CD4-positive, alpha-beta T cell treated with Interleukin-15 for 1 hour (primary cell): ENCODE data around the gene SLC48A1.
"Not testable (repeated sequence)": the region's sequence is repeated elsewhere in the genome, so short reads cannot be mapped to it uniquely, and the experiment has no call there.

Source experiments
- DNase-seq: peaks from one replicate; pipeline ENCODE4 v3.0.0-alpha.2; 2020

SLC48A1 gene

DNA sequence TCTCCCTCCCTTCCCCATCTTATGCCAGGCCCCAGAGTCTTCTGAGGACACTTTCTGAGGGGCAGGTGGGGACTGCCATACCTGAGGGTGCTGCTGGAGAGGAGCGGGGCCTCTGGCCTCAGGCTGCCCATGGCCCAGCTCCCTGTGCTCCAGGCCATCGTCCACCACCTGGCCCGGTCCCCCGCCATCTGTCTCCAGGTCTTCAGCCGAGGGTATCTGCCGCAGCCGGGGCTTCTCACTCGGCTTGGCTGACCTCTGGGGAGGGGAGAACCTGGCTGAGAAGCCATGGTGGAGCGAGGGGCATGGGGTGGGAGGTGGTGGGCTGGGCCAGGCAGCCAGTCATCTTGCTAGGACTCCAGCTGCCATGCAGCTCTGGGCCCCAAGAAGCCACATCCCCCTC, 21.6 kb downstream of the SLC48A1 start:
- no peak for DNase-seq

DNA sequence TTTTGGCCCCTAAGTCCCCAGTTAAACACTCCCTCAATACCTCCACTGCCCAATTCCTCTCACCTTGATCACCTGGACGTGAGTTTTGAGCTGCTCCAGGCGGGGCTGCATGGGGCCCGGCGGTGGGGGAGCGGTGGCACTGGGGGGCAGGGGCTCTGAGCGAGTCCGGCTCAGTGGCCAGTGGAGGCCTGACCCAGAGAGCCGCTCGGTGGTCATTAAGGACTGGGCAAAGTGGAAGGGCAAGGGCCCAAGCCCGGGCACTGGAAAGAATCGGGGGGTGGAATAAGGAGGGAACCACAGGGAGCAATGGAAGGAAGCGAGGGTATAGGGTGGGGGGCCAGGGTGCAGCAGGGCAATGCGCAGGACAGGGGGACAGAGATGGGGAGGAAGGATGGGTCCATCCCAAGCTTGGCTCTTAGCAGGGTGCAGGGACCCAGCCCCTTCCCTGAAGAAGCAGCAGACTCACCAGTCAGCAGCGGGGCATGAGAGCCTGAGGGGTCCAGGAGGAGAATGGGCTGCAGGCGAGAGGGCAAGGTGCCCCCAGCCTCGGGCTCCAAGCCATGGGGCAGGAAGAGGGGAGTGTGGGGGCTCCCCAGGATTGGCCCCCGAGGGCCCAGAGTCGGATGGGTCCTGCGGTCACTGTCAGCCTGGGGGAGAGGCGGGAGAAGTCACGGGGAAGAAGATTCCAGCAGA, 22.2 kb downstream of the SLC48A1 start:
- no peak for DNase-seq

DNA sequence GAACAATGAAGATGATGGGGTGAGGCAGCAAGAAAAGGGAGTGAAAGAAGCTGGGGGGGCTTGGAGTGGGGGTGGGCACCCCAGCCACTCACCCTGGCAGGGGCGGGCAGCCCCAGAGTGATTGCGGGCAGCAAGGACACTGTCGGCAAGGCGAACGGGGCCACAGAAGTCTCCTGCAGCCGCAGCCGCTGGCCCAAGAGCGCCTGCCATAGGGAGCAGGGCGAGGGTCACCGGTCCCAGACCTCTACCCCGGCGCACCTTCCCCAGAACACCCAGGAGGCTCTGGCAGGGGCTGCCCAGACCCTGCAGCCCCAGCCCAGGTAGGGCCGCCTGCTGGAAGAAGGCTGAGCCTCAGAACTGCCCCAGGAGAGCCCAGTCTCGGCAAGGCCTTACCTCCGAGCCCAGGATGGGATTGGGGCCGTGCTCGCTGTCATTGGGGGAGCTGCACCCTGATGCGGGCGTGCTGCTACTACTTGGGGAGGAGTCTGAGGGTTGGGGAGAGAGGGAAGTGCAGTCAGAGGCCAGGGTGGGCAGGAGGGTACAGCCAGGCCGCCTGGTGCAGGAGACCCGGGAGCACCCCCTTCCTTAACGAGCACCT, 22.9 kb downstream of the SLC48A1 start:
- DNase-seq: no peak

DNA sequence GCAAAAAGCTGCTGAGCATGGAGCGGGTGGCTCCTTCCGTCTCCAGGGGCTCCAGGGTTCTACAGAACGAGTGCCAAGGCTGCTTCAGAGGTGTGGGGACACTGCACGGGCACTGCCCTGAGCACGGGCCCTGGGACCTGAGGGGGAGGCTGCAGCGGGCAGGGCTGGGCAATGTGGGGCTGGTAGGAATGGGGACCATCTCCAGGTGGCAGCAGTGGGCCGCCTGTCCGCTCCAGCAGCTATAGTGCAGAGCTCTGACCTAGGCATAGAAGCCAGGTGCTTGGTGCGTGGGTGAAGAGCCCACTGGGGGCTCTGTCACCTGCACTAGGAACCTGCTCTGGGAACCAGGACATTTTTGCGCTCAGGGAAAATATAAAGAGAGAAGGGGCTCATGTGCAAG, 24.4 kb downstream of the SLC48A1 start:
- DNase-seq: peak; percentile 53

DNA sequence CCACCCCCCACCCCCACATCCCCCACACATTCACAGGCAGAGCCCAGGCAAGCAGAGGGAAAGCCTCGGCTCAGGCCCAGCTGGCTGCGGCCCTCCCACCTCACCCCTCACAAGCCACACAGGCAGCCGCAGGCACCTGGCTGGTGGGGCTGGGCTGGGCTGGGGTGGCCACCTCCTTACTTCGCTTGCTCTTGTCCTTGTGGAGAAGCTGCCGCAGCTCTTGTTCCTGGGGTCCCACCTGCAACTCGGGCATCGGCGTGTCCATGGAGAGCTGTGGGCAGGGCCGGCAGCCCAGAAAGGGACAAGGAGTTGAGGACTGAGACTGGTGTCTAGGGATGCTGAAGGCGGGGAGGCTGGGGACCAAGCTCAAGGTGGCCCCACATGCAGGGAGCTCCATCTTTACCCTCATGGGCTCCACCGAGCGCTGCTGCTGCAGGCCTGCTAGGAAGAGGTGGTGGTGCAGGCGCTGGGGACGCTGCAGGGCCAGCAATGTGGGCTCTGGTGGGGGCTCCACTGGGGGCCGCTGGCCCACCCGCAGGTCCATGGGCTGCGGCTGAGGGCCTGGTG, 25.4 kb downstream of the SLC48A1 start:
- DNase-seq: no peak

DNA sequence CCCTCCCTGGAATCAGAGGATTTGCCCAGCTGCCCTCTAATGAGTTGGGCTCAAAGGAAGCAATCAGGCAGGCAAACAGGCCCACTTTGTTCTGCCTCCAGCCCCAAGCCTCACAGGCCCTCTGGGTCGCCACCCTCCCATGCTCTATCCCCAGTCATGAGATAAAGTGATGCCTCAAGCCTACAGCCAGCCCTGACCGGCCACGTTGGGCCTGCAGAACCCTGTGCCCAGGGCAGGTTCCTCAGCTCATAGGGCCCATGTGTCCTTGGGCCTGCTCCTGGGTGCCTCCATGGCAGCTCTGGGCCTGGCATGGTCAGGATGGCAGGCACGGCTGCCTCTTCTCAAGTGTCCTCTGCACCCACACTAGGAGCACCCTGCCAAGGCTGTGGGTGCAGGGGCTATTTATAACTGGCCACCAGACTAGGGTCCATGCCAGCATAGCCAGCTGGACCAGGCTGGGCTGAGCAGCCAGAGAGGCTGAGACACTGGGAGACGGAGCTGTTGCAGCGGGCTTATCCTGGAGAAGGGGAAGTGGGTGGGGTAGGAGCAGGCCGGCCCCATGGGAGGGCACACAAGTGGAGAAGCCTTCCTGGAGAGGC, 26.4 kb downstream of the SLC48A1 start:
- DNase-seq: no peak

DNA sequence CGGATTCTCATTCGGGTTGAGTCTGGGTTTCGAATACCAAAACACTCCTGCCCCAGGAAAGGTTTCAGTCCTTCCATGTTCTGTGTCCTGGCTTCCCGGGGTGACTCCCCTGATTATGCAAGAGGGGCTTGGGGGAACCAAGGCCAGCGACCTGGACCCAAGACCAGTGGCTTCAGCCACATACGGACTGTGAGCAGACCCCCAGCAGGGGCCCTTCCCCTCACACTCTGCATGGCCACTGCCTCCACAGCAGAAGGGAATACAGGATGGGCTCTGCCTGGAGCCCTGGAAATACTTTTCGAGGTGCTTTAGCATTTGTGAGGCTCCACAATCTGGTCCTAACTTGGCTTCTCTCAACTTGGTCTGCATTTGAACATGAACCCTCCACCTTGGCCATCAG, 27.5 kb downstream of the SLC48A1 start:
- no peak for DNase-seq

DNA sequence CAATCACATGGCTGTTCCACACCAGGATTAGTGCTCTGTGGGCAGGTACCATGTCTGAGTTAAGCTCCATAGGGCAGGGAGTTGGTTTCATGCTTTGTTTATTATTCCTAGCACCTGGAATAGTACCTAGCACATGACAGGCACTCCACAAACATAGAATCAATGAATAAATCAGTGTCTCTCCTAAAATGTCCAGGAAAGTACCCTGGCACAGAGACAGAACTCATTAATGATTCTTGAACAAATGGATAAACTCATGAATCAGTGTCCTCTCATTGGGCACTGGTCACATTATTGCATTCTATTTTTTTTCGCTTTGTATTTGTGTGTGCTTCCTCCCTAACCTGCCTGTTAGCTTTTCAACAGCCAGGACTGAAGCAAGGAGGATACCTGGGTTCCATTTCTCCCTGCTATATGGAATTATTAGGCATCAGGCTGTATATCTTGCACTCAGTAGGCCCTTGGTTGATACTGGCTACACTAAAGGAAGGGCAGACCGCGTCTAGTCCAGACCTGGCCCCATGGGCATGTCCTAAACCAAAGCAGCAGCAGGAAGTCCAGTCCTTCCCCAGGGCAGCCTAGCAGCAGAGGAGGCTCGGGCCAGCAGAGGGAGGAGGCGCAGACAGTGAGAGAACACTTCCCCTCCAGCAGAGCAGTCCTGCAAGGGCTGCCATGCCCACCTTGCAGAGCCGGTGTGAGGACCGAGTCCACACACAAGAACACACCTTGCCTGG, 28.3 kb downstream of the SLC48A1 start:
- DNase-seq: peak; percentile 39

DNA sequence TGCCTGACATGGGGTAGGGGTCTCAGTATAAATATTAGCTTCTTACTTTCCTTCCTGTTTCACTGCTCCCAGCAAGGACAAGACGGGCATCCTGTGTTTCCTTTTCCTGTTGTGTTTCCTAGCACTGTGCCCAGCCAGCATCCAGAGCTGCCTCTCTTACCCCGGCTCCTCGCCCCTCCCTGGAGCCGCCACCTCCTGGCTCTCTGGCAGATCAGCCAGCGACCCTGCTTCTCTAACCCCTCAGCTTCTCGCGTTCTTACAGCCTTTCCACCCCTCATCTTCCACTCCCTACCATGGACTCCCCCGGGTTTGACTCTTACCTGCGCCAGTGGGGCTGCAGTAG, 28.8 kb downstream of the SLC48A1 start:
- no peak for DNase-seq

DNA sequence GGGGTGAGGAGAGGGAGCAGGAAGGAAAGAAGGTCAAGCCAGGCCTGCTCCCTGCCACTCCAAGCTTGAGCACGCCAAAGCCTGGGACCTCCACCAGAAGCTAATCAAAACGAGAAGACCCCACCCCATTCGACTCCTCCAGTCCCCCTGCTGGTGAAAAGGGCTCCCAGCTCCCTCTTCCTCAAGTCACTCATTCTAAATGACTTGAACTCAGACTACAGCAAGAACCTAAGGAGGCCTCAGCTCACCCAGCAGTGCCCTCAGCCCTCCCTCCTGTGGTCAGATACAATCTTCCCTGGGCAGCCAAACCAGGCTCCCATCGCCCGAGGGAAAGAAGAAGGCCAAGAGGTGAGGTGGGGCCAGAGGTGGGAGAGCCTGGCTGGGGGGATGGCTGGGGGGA, 29.3 kb downstream of the SLC48A1 start:
- DNase-seq: no peak

DNA sequence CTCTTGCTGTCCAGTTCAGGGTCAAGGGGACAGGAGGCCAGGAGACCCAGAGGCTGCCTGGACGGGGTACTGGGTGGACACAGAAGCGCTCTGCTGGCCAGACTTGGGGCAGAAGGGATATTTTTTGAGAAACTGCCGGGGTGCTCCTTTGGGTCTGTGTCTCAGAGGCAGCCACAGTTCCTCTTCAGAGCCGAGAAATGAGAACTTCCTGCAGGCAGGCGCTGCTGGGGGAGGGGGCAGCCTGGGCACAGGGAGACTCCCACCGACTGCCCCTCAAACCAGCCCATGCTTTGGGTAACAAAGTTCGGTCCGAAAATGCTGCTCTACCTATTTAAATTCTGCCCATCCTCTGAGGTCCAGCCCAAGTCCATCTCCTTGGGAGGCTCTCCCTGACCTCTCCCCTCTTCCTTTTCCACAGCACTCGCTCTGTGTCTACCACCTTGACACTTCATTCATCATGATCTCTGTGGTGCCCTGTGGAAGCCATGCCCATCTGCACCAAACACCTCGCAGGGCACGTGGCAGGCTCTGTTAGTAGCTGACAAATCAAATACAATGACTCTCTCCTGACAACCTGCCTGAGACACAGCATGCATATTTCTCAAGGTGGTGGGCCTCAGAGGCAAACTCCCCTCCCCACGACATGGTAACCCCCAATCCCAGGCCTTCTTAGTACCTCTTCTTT, 30.3 kb downstream of the SLC48A1 start:
- DNase-seq: no peak

DNA sequence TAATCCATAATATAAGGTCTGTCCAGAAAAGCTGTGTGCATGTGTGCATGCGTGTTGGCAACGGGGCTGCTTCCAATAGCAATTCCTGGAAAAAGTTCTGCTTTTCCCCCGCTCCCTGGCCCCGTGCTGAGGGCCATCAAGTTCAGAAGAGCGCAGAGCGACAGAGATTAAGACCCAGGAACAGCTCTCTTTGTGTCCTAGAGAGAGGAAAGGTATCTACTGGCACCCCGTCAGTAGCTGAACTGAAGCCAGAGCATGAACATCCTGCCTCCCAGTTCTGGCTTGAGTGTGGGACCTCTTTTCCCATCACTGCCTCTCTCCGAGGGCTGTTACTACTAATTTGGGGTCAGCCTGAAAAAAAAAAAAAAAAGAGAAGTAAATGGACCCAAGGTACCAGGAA, 31.1 kb downstream of the SLC48A1 start:
- DNase-seq: no peak

DNA sequence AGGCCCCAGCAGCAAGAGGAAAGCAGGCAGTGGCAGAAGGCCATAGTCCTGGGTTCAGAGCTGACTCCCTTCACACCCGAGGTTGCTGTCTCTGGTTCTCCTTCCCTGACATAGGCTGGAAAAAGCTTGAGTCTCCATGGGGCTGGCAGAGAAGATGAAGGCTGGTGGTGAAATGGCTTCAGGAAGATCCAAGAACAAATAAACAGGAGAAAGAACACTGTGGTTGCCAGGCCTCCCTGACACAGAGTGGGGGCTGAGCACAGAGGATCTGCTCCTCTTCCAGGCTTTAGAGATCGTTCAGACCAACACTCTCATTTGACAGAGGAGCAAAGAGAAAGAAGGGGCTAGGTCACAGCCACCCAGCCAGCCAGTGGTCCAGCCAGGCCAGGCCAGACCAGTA, 32.4 kb downstream of the SLC48A1 start:
- DNase-seq: no peak

DNA sequence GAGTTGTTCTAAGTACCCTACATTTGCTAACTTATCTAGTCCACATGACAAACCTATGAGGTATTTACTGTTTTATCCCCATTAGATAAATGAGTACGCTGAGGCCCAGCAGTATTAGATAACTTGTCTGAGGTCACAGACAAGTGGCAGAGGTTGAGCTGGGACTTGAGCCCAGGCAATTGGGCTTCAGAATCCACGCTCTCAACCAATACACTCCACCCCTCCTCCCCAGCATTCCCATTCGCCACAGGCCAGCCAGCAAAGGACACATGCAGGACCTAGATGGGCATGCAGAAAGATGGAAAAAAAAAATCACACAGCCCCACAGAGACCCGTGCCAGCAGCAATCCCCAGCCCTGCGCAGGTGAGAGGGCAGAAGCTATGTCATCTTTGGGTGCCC, 34.3 kb downstream of the SLC48A1 start:
- no peak for DNase-seq

DNA sequence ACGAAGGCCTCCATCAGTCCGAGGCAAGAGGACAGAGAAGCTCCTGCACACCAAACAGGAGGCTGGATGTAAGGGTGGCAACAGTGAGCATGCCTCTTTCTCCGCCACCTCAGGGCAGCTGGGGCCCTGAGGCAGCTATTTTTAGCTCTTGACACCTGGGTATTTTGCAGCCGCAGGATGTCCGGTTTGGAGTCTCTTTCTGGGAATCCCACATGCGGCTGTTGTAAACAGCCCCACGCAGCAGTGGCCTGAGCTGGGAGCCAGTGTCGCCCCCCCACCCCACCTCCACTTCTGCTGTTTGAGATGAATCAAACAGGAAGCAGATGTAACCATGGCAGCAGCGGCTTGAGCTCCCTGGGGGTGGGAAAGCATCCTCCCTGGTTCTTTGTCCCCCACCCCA, 35.0 kb downstream of the SLC48A1 start:
- peak; percentile 93 for DNase-seq

DNA sequence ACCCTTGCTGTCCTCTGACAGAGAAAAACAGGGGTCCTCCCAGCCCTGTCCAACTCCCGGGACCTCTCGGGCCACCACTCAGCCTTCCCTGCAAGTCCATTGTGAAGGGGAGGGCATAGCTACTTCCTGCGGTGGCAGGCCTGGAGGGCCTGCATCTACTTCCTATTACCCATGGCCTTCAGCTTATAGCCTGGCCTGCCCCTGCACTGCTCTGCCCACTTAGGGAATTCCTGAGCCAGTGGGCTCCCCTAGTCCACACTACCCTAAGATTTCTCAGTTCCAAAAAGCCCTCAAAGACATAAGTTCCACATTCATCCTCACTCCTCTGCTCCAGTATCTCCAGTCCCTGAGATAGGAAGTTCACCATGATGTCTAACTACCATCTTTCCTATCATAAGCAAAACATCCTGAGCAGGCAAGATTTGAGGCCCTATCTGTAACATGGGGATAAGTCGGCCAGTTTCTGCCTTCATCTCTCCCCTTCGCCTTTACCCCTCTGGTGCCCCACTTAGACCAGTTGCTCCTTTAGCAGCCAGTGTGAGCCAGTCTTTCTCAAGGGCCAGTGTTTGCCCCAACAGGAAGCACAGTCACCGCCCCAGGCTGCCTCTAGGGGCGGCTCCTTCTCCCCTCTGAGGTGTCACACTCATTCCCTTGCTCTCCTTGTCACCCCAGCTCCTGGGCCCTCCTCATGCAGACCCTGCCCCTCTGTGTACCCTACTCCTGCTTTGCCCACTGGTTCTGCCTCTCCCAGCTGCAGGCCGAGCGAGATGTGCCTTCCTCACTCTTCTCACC, 35.7 kb downstream of the SLC48A1 start:
- DNase-seq: peak; percentile 64

DNA sequence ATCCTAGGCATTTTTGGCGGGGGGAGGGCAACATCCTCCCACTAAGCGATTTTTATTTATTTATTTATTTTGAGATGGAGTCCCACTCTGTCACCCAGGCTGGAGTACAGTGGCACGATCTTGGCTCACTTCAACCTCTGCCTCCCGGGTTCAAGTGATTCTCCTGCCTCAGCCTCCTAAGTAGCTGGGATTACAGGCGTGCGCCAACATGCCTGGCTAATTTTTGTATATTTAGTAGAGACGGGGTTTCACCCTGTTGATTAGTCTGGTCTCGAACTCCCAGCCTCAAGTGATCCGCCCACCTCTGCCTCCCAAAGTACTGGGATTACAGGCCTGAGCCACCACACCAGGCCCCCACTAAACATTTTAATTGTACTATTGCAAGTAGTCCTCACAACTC, 36.5 kb downstream of the SLC48A1 start:
- not testable (repeated sequence) for DNase-seq

DNA sequence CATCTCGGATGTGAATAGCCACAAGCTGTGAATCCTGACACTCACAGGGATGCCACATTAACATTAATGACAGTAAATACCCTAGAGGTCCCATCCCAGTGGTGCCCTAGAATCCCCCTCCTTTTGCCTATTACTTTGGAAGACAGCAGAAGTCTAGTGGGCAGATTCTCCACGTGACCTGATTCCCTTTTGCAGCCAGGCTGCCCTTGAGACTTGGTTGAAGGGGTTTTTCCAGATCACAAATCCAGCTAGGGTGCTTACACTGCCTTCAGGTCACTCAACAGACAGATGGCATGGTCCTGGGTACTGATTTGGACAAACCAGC, 38.0 kb downstream of the SLC48A1 start:
- no peak for DNase-seq

DNA sequence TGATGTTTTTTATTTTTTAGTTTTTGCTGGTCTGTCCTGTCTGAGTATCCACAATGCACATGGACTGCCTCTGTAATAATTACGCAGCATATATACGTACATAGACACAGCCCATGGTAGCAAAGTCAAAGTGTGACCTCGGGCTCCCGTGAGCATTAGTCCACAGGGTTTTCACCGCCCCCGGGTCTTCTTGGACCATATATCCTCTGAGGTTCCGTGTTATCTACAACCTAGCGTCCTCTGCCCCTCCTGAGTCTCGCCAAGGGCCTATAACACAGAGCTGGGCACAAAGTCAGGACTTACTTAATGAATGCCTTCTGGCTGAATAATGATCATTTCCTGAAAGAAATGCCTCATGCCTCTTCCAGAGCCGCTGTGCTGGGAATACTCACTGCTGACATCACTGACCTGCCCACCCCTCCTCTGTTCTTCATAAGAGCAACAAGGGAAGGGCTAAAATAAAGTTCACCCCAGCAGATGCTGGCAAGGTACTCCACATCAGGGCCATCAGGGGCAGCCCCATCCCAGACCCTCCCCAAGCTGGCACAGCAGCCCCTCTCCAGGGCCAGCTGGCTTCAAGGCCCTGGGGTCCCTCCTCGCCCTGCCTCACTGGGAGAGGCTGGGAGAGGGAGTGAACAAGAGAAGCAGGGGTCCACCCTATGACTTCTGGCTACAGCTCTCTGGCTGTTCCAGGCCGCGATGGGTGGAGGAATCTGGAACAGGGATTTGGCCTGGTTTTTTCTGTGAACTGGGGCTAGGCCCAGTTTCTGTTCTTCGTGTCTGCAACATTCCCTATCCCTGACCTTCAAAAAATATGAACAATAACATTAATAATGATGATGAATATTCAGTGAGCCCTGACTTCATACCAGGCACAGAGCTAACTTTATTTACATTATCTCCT, 38.8 kb downstream of the SLC48A1 start:
- DNase-seq: no peak

DNA sequence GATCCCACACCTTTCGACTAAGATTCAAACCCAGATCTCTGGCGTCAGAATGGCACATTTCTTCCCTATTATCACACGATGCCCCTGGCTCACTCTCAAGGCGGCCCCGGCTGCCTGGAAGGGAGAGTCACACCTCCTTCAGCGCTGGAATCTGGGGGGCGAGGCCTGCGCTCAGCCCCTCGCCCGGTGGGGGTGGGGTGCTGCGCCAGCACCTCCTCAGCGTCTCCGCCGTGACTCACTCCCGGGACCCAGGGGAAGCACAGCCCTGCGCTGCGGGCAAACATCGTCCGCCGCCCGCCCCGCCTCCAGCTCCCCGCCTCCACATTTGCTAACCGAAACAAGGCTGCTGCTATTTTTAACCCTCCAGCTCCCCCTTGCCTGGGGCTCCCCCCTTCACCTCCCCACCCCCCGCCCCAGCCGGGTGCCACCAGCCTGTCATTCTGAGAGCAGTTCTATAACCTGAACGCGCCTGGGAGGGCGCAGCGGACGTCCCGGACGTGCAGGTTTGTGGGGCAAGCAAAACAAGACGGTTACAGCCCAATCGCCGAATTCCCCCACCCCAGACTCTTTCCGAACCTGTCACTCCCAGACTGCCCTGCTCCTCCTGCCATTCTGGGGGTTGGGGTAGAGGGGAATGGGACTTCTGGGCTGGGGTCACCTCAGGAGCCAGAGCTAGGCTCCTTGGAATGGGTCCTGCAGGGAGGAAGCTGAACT, 39.9 kb downstream of the SLC48A1 start:
- DNase-seq: peak; percentile 96
